DMS153 (cell line): ENCODE data around the gene OR3A1.
"Not testable (repeated sequence)": the region's sequence is repeated elsewhere in the genome, so short reads cannot be mapped to it uniquely, and the experiment has no call there.

Source experiments
- DNase-seq: peaks from one replicate; lab custom pipeline; 2025; lab: John Stamatoyannopoulos, UW

Gene OR3A1

GRCh38 chr17:3298260-3298659 lies at the start of gene OR3A1:
Gene OR3A1 (minus strand): TSS chr17:3298360. CDS start chr17:3292582, 5,778 bp downstream.
- no peak for DNase-seq

- DNase-seq = not testable (repeated sequence)
Observed at GRCh38 chr17:3342782-3343181, 44.6 kb upstream of the OR3A1 start.

- no peak for DNase-seq
Observed at GRCh38 chr17:3335876-3336275, 37.7 kb upstream of the OR3A1 start.

GRCh38 chr17:3318336-3318735 lies 20.2 kb upstream of the OR3A1 start:
- DNase-seq = no peak

DNA sequence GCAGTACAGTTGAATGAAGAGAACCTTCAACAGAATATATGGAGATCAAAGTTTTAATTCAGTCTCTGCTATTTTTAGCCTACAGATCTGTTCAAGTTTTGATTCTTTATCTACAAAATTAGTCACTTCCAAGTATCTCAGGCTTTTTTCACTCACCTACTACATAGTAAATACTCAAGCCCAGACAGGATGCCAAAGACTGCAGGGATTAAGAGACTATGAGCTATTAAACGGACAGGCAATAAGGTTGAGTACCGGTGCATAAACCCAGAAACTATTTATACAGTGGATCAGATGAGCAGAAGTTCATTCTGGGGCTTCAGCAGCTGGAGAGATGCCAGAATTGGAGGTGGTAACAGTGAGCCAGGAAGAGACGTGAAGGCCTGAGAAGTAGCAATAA lies 18.7 kb upstream of the OR3A1 start:
- no peak for DNase-seq

DNA sequence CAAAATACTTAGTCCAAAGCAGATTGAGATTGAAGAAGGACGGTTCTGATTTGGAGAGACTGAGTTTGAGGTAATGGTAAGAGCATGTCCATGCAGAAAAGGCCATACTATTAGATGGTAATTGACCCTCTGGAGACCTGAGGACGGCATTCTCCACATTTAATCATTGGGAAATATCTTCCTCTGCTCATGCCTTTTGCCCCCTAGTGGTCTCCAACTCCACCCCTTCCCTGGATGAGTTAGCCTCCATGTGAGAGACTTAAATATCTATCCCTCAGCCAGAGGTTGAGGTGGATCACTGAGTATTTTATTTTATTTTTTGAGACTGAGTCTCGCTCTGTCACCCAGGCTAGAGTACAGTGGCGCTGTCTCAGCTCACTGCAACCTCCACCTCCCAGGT lies 10.4 kb upstream of the OR3A1 start:
- DNase-seq = no peak

DNA sequence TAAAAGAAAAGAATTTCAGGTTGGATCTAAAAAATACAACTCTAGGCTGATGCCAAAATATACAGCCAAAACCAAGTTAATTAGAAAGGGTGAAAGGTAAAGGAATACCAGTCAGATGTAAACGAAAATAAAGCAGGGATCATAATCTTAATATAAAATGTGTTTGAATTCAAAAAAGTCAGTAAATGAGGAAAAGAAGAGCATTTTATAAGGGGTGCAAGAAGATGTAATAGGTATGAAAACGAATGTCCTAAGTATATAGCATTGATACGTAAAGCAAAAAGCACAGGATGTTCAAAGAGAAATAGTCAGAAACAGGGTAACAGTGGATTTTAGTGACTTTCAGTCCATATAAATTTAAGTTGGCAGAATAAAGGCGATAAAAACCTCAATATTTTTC lies 2.5 kb downstream of the OR3A1 start:
- no peak for DNase-seq

- not testable (repeated sequence) for DNase-seq
Observed at GRCh38 chr17:3293548-3293947, 4.6 kb downstream of the OR3A1 start.

- DNase-seq = no peak
Observed at GRCh38 chr17:3282901-3283300, 15.3 kb downstream of the OR3A1 start.

- no peak for DNase-seq
Observed at GRCh38 chr17:3276126-3276525, 22.0 kb downstream of the OR3A1 start.

GRCh38 chr17:3271072-3271848 lies 26.9 kb downstream of the OR3A1 start:
- DNase-seq = no peak

DNA sequence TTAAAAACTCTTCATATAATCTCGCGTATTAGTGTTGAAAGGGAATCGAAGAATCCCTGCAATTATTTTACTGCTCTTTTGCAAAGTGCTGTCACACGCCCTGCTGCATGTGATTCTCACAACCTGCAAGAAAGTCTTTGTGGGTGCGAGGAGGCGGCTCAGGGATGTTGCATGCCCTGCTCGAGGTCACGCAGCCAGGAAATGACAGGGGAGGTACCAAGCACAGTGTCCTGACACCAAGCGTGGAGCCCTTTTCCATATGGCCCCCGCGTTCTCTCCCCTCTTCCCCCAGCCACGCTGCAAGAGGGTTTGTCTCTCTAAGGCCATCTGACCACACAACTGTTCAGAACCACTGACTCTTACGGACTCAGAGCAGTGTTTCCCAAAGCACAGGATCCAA lies 37.6 kb downstream of the OR3A1 start:
- DNase-seq = no peak

GRCh38 chr17:3260163-3260562 lies 38.0 kb downstream of the OR3A1 start:
- DNase-seq = no peak

DNA sequence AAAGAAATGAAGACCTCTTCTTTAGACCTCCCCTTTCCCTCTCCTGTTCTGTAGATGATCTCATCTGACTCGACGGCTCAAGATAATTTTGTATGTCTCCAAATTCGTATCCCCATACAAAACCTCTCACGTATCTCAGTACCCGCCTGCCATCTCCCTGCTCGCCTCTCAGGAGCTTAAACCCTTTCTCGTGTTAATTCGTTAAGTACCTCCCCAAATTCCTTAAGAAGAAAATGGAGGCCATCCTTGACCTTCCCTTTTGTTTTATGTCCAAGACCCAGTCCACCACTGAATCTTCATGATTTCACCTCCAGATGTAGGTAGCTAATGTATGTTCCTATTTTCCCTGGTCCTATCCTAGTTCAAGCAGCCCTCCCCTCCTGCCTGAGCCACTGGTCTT lies 41.6 kb downstream of the OR3A1 start:
- no peak for DNase-seq

- not testable (repeated sequence) for DNase-seq
Observed at GRCh38 chr17:3249013-3249412, 49.1 kb downstream of the OR3A1 start.

DNA sequence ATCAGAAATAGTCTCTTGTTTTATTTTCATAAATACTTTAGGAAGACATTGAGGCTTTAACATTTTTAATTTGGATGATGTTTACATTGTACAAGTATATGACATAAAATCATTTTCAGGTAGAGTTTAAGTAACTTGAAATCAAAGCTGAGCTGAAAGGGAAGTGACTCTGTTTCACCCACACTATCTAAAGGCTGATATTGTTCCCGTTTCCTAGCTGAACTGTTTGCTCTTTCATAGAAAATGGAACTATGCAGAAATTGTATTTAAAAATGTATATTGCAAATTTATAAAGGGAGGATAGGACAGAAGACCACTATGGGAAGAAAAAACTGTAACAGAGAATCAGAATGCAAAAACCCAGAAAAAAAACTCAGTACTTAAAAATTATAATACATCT lies 53.3 kb downstream of the OR3A1 start:
- DNase-seq = not testable (repeated sequence)

GRCh38 chr17:3241044-3241443 lies 57.1 kb downstream of the OR3A1 start:
- DNase-seq = not testable (repeated sequence)
